SK-N-SH (cell line): Measurements from ENCODE around the gene REC8. TPM values are rescaled to one million over a fixed set of nuclear protein-coding genes. Genes with fewer than 3 reads are reported as not detected.

Experiments
- CTCF ChIA-PET: fragments of 300-600, 350-600 bp; formaldehyde crosslinking; extraction: SDS; loops from one replicate; lab custom pipeline; 2021; lab: Yijun Ruan, JAX
- POLR2A ChIA-PET: fragments of 350-600 bp; sonication (Branson Sonifier 250); formaldehyde crosslinking; extraction: SDS; loops from one replicate; lab custom pipeline; 2020; ENCODE audit warnings: antibody characterized with exemption, inconsistent platforms; lab: Yijun Ruan, JAX
- DNase-seq: peaks from one replicate; pipeline ENCODE4 v3.0.0; 2012
- H2AFZ ChIP-seq: fragments of 200-600 bp; sonication (generic); 2 replicates; pipeline ENCODE4 v1.8.1; 2016; ENCODE audit warnings: antibody characterized with exemption, mild to moderate bottlenecking, low read depth
- H3F3A ChIP-seq: fragments of 200-600 bp; sonication (generic); replicated peaks from 2 replicates; pipeline ENCODE3; 2016; ENCODE audit warnings: antibody characterized with exemption, mild to moderate bottlenecking; ENCODE audit not compliant: insufficient read depth
- H3K27ac ChIP-seq, 2 experiments: fragments of 200-500 bp in 1 of 2; fragments of 200-600 bp in 1 of 2; sonication (Bioruptor generic) in 1 of 2; sonication (generic), shearing (Covaris generic) in 1 of 2; 2 replicates each; pipeline versions ENCODE4 v1.5.1 to v1.6.1; 2014 to 2016; ENCODE audit warnings: low read depth in 2 of 2, inconsistent platforms in 1 of 2, low read length in 1 of 2, mild to moderate bottlenecking in 1 of 2, mixed read lengths in 1 of 2
- H3K27me3 ChIP-seq: fragments of 200-600 bp; sonication (generic), shearing (Covaris generic); 2 replicates; pipeline ENCODE4 v1.6.1; 2016; ENCODE audit warnings: mixed run types; ENCODE audit not compliant: insufficient read depth
- H3K36me3 ChIP-seq, 2 experiments: fragments of 200-500 bp in 1 of 2; fragments of 200-600 bp in 1 of 2; sonication (Bioruptor generic) in 1 of 2; sonication (generic) in 1 of 2; replicated peaks in 1 of 2; 2 replicates each; pipeline versions ENCODE3 to v1.5.1; 2014 to 2016; ENCODE audit warnings: low read length in 1 of 2, mild to moderate bottlenecking in 1 of 2; ENCODE audit not compliant: insufficient read depth in 2 of 2, control insufficient read depth in 1 of 2
- H3K4me1 ChIP-seq, 2 experiments: fragments of 200-500 bp in 1 of 2; fragments of 200-600 bp in 1 of 2; sonication (Bioruptor generic) in 1 of 2; sonication (generic), shearing (Covaris generic) in 1 of 2; 2 replicates each; pipeline versions ENCODE4 v1.5.1 to v1.6.1; 2014 to 2016; ENCODE audit warnings: low read depth in 1 of 2, low read length in 1 of 2, mixed run types in 1 of 2; ENCODE audit not compliant: insufficient read depth in 2 of 2, control insufficient read depth in 1 of 2
- H3K4me2 ChIP-seq: fragments of 200-600 bp; sonication (generic), shearing (Covaris generic); 2 replicates; pipeline ENCODE4 v1.6.1; 2017; ENCODE audit warnings: mixed run types
- H3K4me3 ChIP-seq, 2 experiments: fragments of 200-500 bp in 1 of 2; fragments of 200-600 bp in 1 of 2; sonication (Bioruptor generic) in 1 of 2; sonication (generic), shearing (Covaris generic) in 1 of 2; 2 replicates each; pipeline versions ENCODE4 v1.5.1 to v1.8.1; 2014 to 2016; ENCODE audit warnings: low read depth in 2 of 2, inconsistent platforms in 1 of 2, low read length in 1 of 2, mild to moderate bottlenecking in 1 of 2, mixed read lengths in 1 of 2, moderate library complexity in 1 of 2
- H3K79me2 ChIP-seq: fragments of 200-600 bp; sonication (generic); 2 replicates; pipeline ENCODE4 v1.8.1; 2017; ENCODE audit warnings: mild to moderate bottlenecking; ENCODE audit not compliant: insufficient read depth
- H3K9ac ChIP-seq: fragments of 200-600 bp; sonication (generic); 2 replicates; pipeline ENCODE4 v1.6.1; 2017; ENCODE audit warnings: mixed run types
- H3K9me2 ChIP-seq: fragments of 200-600 bp; sonication (generic); 2 replicates; pipeline ENCODE4 v1.6.1; 2017; ENCODE audit warnings: mixed run types
- H3K9me3 ChIP-seq: fragments of 200-600 bp; sonication (generic); 2 replicates; pipeline ENCODE4 v1.6.1; 2017; ENCODE audit warnings: mixed run types, mild to moderate bottlenecking, moderate library complexity
- H4K20me1 ChIP-seq: fragments of 200-600 bp; sonication (generic); 2 replicates; pipeline ENCODE4 v1.6.1; 2017; ENCODE audit warnings: mild to moderate bottlenecking, mixed run types; ENCODE audit not compliant: insufficient read depth
- CHD2 ChIP-seq: fragments of 150-350 bp; IDR thresholded peaks from 2 replicates; pipeline ENCODE4 v1.6.1; 2018; ENCODE audit warnings: low read length; ENCODE audit not compliant: partially characterized antibody
- ELF1 ChIP-seq: IDR thresholded peaks from 2 replicates; pipeline ENCODE4 v1.4.0; 2012
- FOSL2 ChIP-seq: IDR thresholded peaks from 2 replicates; pipeline ENCODE4 v1.4.0; 2012; ENCODE audit warnings: low read depth, mild to moderate bottlenecking, moderate library complexity, borderline replicate concordance
- FOXJ3 ChIP-seq: sonication (generic); formaldehyde crosslinking; IDR thresholded peaks from 2 replicates; pipeline ENCODE4 v1.5.1; 2020; ENCODE audit warnings: mild to moderate bottlenecking, missing genetic modification reagents
- GATA2 ChIP-seq: sonication (generic); formaldehyde crosslinking; IDR thresholded peaks from 2 replicates; pipeline ENCODE4 v1.5.0; 2020; ENCODE audit warnings: mild to moderate bottlenecking, missing genetic modification reagents
- IRF3 ChIP-seq: fragments of 150-350 bp; IDR thresholded peaks from 2 replicates; pipeline ENCODE4 v1.6.1; 2016; ENCODE audit warnings: mild to moderate bottlenecking, low read depth, low read length
- JUND ChIP-seq: IDR thresholded peaks from 2 replicates; pipeline ENCODE4 v1.4.0; 2012
- MXI1 ChIP-seq: IDR thresholded peaks from 2 replicates; pipeline ENCODE4 v1.6.1; 2012; ENCODE audit warnings: mild to moderate bottlenecking, low read depth, low read length, improper control_type of control experiment
- POLR2AphosphoS5 ChIP-seq: IDR thresholded peaks from 2 replicates; pipeline ENCODE4 v1.6.1; 2012; ENCODE audit warnings: low read depth, low read length
- RAD21 ChIP-seq: IDR thresholded peaks from 2 replicates; pipeline ENCODE4 v1.6.1; 2012; ENCODE audit warnings: mild to moderate bottlenecking, low read length
- REST ChIP-seq: IDR thresholded peaks from 2 replicates; pipeline ENCODE4 v1.6.1; 2012; ENCODE audit warnings: mild to moderate bottlenecking, low read depth, low read length, moderate library complexity
- RFX5 ChIP-seq: IDR thresholded peaks from 2 replicates; pipeline ENCODE4 v1.6.1; 2012; ENCODE audit warnings: mild to moderate bottlenecking, improper control_type of control experiment, low read length
- RXRA ChIP-seq: IDR thresholded peaks from 2 replicates; pipeline ENCODE4 v1.4.0; 2012; ENCODE audit warnings: low read depth, mild to moderate bottlenecking, borderline replicate concordance
- SMC3 ChIP-seq: IDR thresholded peaks from 2 replicates; pipeline ENCODE4 v1.6.1; 2012; ENCODE audit warnings: low read depth, low read length, improper control_type of control experiment
- TAF1 ChIP-seq: IDR thresholded peaks from 2 replicates; pipeline ENCODE4 v1.6.1; 2012; ENCODE audit warnings: low read depth, mild to moderate bottlenecking, low read length, moderate library complexity, borderline replicate concordance
- TCF12 ChIP-seq: IDR thresholded peaks from 2 replicates; pipeline ENCODE4 v1.4.0; 2012
- TEAD4 ChIP-seq: IDR thresholded peaks from 2 replicates; pipeline ENCODE4 v1.4.0; 2012; ENCODE audit warnings: mild to moderate bottlenecking, borderline replicate concordance; ENCODE audit not compliant: insufficient read depth
- USF2 ChIP-seq: fragments of 150-350 bp; IDR thresholded peaks from 2 replicates; pipeline ENCODE4 v1.6.1; 2017; ENCODE audit warnings: antibody characterized with exemption, low read length, low read depth, borderline replicate concordance
- WGBS: methylation state at CpG from one replicate; pipeline ENCODE4 v1.1.6; 2017; ENCODE audit warnings: low lambda C conversion rate; 5-methylcytosine and 5-hydroxymethylcytosine counted together
- polyA plus RNA-seq, 3 experiments: library from polyadenylated mRNA; depleted of rRNA; stranded (reverse); fragments of >200 nt; gene quantifications; 2 replicates each; pipeline ENCODE4 v1.2.3, GENCODE V29; 2012

Gene REC8
- polyA plus RNA-seq, 1 of the 3 experiments (the other 2 are of a cell fraction), result 23.2 TPM

- POLR2A ChIA-PET, result interaction anchor here (1.0 to 3.1 kb wide), 3 partner anchors 11 to 22 kb away, joined by 5 to 21 read pairs (median 6); partner anchors contain the start of genes IRF9, REC8 and TM9SF1
- H3K36me3 ChIP-seq, result peaks cover 21 to 91% of the 10 kb centered on the region in 2 experiments
- TF ChIP-seq GATA2 (CRISPR knock-in tag), result no peak
- no peak for TF ChIP-seq IRF3
- TF ChIP-seq CHD2, result no peak
- TF ChIP-seq REST, result no peak
- TF ChIP-seq ELF1, result no peak
- no peak for TF ChIP-seq FOSL2
Observed at GRCh38 chr14:24183014-24183481, 11.2 kb downstream of the REC8 start.

GRCh38 chr14:24184104-24184970, 12.5 kb downstream of the REC8 start:
- ChIA-PET POLR2A (interaction anchor here (1.4 to 1.7 kb wide), 2 partner anchors 11 to 12 kb away, joined by 4 read pairs; partner anchors contain the start of genes REC8 and TM9SF1), CTCF (interaction anchor here (0.7 to 3.8 kb wide), 3 partner anchors 12 to 247 kb away, joined by 3 to 16 read pairs (median 4); partner anchors contain the start of gene IRF9)
- Histone ChIP-seq H3K4me3 (no peak overlapping the region), H3K9me3 (no peaks in the 10 kb centered on the region), H3K27me3 (no peaks in the 10 kb centered on the region), H3K4me2 (no peak overlapping the region), H4K20me1 (no peaks in the 10 kb centered on the region), H3K36me3 (peaks cover 21 to 78% of the 10 kb centered on the region in 2 experiments), H2AFZ (no peak overlapping the region), H3K9me2 (no peaks in the 10 kb centered on the region), H3K27ac (no peak overlapping the region), H3F3A (peaks cover 16% of the 10 kb centered on the region), H3K9ac (no peak overlapping the region), H3K79me2 (peaks cover 19% of the 10 kb centered on the region), H3K4me1 (peaks cover 9 to 18% of the 10 kb centered on the region in 2 experiments)
- DNase-seq, result no peak
- WGBS, result 87% methylated on average over 10 of the region's 19 CpGs
- no peak for TF ChIP-seq RAD21
- no peak for TF ChIP-seq TEAD4
- no peak for TF ChIP-seq RFX5
- TF ChIP-seq GATA2 (CRISPR knock-in tag), result no peak
- TF ChIP-seq USF2, result no peak
- no peak for TF ChIP-seq RXRA
- no peak for TF ChIP-seq FOSL2
- TF ChIP-seq MXI1, result no peak
- TF ChIP-seq TAF1, result no peak
- TF ChIP-seq ELF1, result no peak
- TF ChIP-seq SMC3, result no peak
- no peak for TF ChIP-seq FOXJ3
- no peak for TF ChIP-seq JUND
- no peak for TF ChIP-seq POLR2AphosphoS5
- TF ChIP-seq TCF12, result no peak
- TF ChIP-seq IRF3, result no peak

More at GRCh38 chr14:24183014-24183481, 11.2 kb downstream of the REC8 start:
- no peak overlapping the region for H3K9ac ChIP-seq
- H3K4me2 ChIP-seq, result no peak overlapping the region
- H2AFZ ChIP-seq, result no peak overlapping the region
- CTCF ChIA-PET, result interaction anchor here (0.8 to 3.8 kb wide), 3 partner anchors 22 to 249 kb away, joined by 3 to 16 read pairs (median 4); partner anchors contain the start of gene IRF9
- no peaks in the 10 kb centered on the region for H4K20me1 ChIP-seq
- peaks cover 11% of the 10 kb centered on the region for H3F3A ChIP-seq
- 94% methylated on average over 10 of the region's 15 CpGs for WGBS
- H3K79me2 ChIP-seq, result peaks cover 15% of the 10 kb centered on the region
- H3K9me2 ChIP-seq, result no peaks in the 10 kb centered on the region
- peaks cover 6 to 15% of the 10 kb centered on the region in 2 experiments for H3K4me1 ChIP-seq
- no peak overlapping the region; a peak in 1 of 4 replicates for H3K27ac ChIP-seq
- no peak for DNase-seq
- no peaks in the 10 kb centered on the region for H3K9me3 ChIP-seq
- H3K27me3 ChIP-seq, result no peaks in the 10 kb centered on the region
- H3K4me3 ChIP-seq, result no peak overlapping the region
